ENCODE measurements around the gene CEBPZ. TPM values are rescaled to one million over a fixed set of nuclear protein-coding genes. Genes with fewer than 3 reads are reported as not detected.
"Not testable (repeated sequence)": the region's sequence is repeated elsewhere in the genome, so short reads cannot be mapped to it uniquely, and the experiment has no call there.

CEBPZ gene
- total and polyA plus RNA-seq, 10 of the 15 experiments (the other 5 are each of a cell fraction or from before 2014, with no cell fraction given), result 29.4 to 89.2 (median 49.5) TPM

- FAIRE-seq; H3K27me3 ChIP-seq (replicated peaks in 1 of 2; ENCODE audit: control insufficient read depth in 2 of 2, insufficient read depth in 2 of 2, low read length in 1 of 2); H3K9ac ChIP-seq (ENCODE audit: control insufficient read depth, insufficient read depth, low read length); H3K9me3 ChIP-seq (replicated peaks; ENCODE audit: control insufficient read depth, insufficient read depth, low read length); H2AFZ ChIP-seq (ENCODE audit: control insufficient read depth, low read depth, low read length); H3K4me1 ChIP-seq (ENCODE audit: control insufficient read depth, insufficient read depth, low read length); RAD21 ChIA-PET (ENCODE audit: unreplicated experiment); H3K27ac ChIP-seq (ENCODE audit: control insufficient read depth, insufficient read depth); in situ Hi-C loops (cut with MboI); intact Hi-C loops (cut with micrococcal nuclease; ENCODE audit: unreplicated experiment); SMC1A ChIA-PET (ENCODE audit: uncharacterized antibody, unreplicated experiment); DNase-seq (ENCODE audit: low read depth, low spot score); H3K4me2 ChIP-seq (ENCODE audit: control insufficient read depth, insufficient read depth); POLR2A ChIA-PET; BruUV-seq (replicated peaks); H4K20me1 ChIP-seq (ENCODE audit: control insufficient read depth, insufficient read depth); CTCF ChIA-PET: not testable (repeated sequence)
- Histone ChIP-seq H3K79me2 (ENCODE audit: control insufficient read depth, insufficient read depth, low read length) (peaks cover 46% of the 10 kb centered on the region), H3K4me3 (peak overlapping the region; percentile 53; the same call in 1 of the 2 replicates), H3K36me3 (ENCODE audit: control insufficient read depth in 2 of 2, insufficient read depth in 2 of 2, low read length in 1 of 2) (peaks cover 4 to 16% of the 10 kb centered on the region in 2 experiments; a peak in 3 of 4 replicates)
- peak; percentile 17; the same call in 1 of the 2 replicates for TF ChIP-seq ZNF687 (IDR thresholded peaks at IDR 0.05)
- WGBS (ENCODE audit: insufficient coverage, insufficient replicate concordance, low lambda C conversion rate, missing lambda C conversion rate), result no CpG with 5 or more reads among the region's 2 CpGs
- ATAC-seq, result peak; percentile 17; the same call in 2 of the 3 replicates
These were observed 6.3 kb downstream of the CEBPZ start for GRCh38 chr2:37225129-37225528.

GRCh38 chr2:37224063-37224462 is 7.3 kb downstream of the CEBPZ start:
- H3K79me2 ChIP-seq (ENCODE audit: control insufficient read depth, insufficient read depth, low read length), result peaks cover 35% of the 10 kb centered on the region
- 96% methylated on average over 1 of the region's 1 CpG for WGBS (ENCODE audit: insufficient coverage, insufficient replicate concordance, low lambda C conversion rate, missing lambda C conversion rate)

More at GRCh38 chr2:37224063-37224462, 7.3 kb downstream of the CEBPZ start:
- Histone ChIP-seq H3K4me3 (no peak overlapping the region), H2AFZ (ENCODE audit: control insufficient read depth, low read depth, low read length) (no peak overlapping the region), H3K36me3 (ENCODE audit: control insufficient read depth in 2 of 2, insufficient read depth in 2 of 2, low read length in 1 of 2) (peaks cover 7 to 18% of the 10 kb centered on the region in 2 experiments; a peak in 3 of 4 replicates), H3K9me3 (replicated peaks; ENCODE audit: control insufficient read depth, insufficient read depth, low read length) (no peaks in the 10 kb centered on the region), H3K27ac (ENCODE audit: control insufficient read depth, insufficient read depth) (no peak overlapping the region), H4K20me1 (ENCODE audit: control insufficient read depth, insufficient read depth) (no peaks in the 10 kb centered on the region), H3K27me3 (replicated peaks in 1 of 2; ENCODE audit: control insufficient read depth in 2 of 2, insufficient read depth in 2 of 2, low read length in 1 of 2) (no peaks in the 10 kb centered on the region), H3K4me2 (ENCODE audit: control insufficient read depth, insufficient read depth) (no peak overlapping the region), H3K4me1 (ENCODE audit: control insufficient read depth, insufficient read depth, low read length) (no peaks in the 10 kb centered on the region; the same call in 1 of the 2 replicates), H3K9ac (ENCODE audit: control insufficient read depth, insufficient read depth, low read length) (no peak overlapping the region)
- ChIA-PET SMC1A (ENCODE audit: uncharacterized antibody, unreplicated experiment) (interaction anchor here (1.1 to 1.3 kb wide), 3 partner anchors 23 to 67 kb away, joined by 3 to 5 read pairs (median 4); partner anchors contain the start of gene EIF2AK2), POLR2A (interaction anchor here (1.1 kb wide), 1 partner anchor 10 kb away, joined by 3 read pairs; no protein-coding TSS in a partner anchor), CTCF (interaction anchor here (0.9 to 2.0 kb wide), 2 partner anchors 12 to 55 kb away, joined by 4 to 7 read pairs; no protein-coding TSS in a partner anchor), RAD21 (ENCODE audit: unreplicated experiment) (no interaction called here)
- no TSS peak for BruUV-seq (replicated peaks)
- TF ChIP-seq REST (IDR thresholded peaks at IDR 0.05; ENCODE audit: low read depth, low read length) (peak; percentile 68; the same call in 1 of the 2 replicates), SIN3A (IDR thresholded peaks at IDR 0.05; ENCODE audit: low read depth, low read length) (peak; percentile 53; the same call in 1 of the 2 replicates), MXI1 (IDR thresholded peaks at IDR 0.05; ENCODE audit: low read depth, low read length) (peak; percentile 77; the same call in 1 of the 2 replicates), ZNF217 (IDR thresholded peaks at IDR 0.05) (no peak)
- FAIRE-seq (no peak), DNase-seq (ENCODE audit: low read depth, low spot score) (no peak), ATAC-seq (peak; percentile 67)
- in situ Hi-C loops (cut with MboI) (no loop called here), intact Hi-C loops (cut with micrococcal nuclease; ENCODE audit: unreplicated experiment) (no loop called here)
